Mesodermal cell (in vitro differentiated cells): Measurements from ENCODE around the gene CARMIL3.
A peak's percentile ranks its signal among the peaks of the same experiment; 100 is the strongest.

Experiments used
- H3K27ac ChIP-seq: 2 replicates; pipeline ENCODE4 v1.7.0; 2013; ENCODE audit warnings: mild to moderate bottlenecking, low read depth, low read length, moderate library complexity; ENCODE audit not compliant: severe bottlenecking
- H3K36me3 ChIP-seq: 2 replicates; pipeline ENCODE4 v1.7.1; 2013; ENCODE audit warnings: mild to moderate bottlenecking, low read length, moderate library complexity; ENCODE audit not compliant: control insufficient read depth, insufficient read depth
- H3K4me1 ChIP-seq: one replicate; pipeline ENCODE4 v1.7.1; 2013; ENCODE audit warnings: mild to moderate bottlenecking, low read length; ENCODE audit not compliant: insufficient read depth, control insufficient read depth, poor library complexity, severe bottlenecking
- H3K4me3 ChIP-seq: 2 replicates; pipeline ENCODE4 v1.7.0; 2013; ENCODE audit warnings: low read length, control low read depth, mild to moderate bottlenecking; ENCODE audit not compliant: insufficient read depth, poor library complexity, severe bottlenecking; ENCODE audit errors: extremely low read depth
- H3K9me3 ChIP-seq: 2 replicates; pipeline ENCODE4 v1.7.1; 2013; ENCODE audit warnings: mild to moderate bottlenecking, low read length, moderate library complexity; ENCODE audit not compliant: control insufficient read depth
- WGBS, 2 experiments: methylation state at CpG; one replicate each; pipeline ENCODE4 v1.1.5; 2013; ENCODE audit warnings: missing lambda C conversion rate in 2 of 2; ENCODE audit not compliant: insufficient coverage in 2 of 2; 5-methylcytosine and 5-hydroxymethylcytosine counted together

The CARMIL3 gene

DNA sequence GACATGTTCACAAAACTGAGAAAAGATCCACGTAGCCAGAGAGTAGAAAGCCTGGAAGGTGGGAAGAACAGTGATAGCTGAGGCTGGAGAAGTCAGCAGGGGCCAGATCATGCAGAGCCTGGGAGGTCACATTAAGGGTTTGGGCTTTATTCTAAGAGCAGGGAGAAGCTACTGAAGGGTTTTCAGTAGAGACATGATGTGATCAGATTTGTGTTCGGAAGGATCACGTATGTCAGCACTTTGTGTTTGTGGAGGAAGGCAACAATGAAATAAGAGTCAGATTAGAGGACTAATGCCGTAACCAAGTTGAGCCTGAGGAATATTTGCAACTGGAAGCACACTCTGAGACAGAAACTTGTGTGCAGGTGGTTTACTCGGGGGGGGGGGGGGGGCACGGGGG lies 38.1 kb downstream of the CARMIL3 start:
- no peaks in the 10 kb centered on the region for H3K9me3 ChIP-seq
- no peaks in the 10 kb centered on the region for H3K4me1 ChIP-seq
- WGBS, 2 experiments, result 95 to 97% methylated on average over 3 to 5 of the region's 6 CpGs
- no peak overlapping the region for H3K4me3 ChIP-seq
- H3K36me3 ChIP-seq, result no peaks in the 10 kb centered on the region
- no peak overlapping the region for H3K27ac ChIP-seq

DNA sequence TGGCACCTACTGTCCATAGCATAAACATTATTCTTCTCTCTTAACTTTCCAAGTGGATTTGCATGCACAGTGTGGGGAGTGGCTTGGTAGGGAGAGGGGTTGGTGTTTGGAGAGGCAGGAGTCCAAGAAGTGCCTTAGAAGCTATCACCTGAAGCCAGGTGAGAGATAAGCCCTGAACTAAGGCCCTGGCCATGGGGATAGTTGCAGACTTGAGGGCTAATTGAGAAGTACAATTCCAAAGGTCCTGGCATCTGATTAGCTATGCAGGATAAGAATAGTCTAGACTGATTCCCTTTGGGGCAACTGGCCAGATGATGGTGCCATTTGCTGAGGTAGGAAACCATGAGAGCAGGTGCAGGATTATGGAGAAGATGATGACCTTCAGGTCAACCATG lies 40.3 kb downstream of the CARMIL3 start:
- Histone ChIP-seq H3K9me3 (no peaks in the 10 kb centered on the region), H3K4me3 (no peak overlapping the region), H3K36me3 (peaks cover 6% of the 10 kb centered on the region), H3K4me1 (no peaks in the 10 kb centered on the region), H3K27ac (no peak overlapping the region)

DNA sequence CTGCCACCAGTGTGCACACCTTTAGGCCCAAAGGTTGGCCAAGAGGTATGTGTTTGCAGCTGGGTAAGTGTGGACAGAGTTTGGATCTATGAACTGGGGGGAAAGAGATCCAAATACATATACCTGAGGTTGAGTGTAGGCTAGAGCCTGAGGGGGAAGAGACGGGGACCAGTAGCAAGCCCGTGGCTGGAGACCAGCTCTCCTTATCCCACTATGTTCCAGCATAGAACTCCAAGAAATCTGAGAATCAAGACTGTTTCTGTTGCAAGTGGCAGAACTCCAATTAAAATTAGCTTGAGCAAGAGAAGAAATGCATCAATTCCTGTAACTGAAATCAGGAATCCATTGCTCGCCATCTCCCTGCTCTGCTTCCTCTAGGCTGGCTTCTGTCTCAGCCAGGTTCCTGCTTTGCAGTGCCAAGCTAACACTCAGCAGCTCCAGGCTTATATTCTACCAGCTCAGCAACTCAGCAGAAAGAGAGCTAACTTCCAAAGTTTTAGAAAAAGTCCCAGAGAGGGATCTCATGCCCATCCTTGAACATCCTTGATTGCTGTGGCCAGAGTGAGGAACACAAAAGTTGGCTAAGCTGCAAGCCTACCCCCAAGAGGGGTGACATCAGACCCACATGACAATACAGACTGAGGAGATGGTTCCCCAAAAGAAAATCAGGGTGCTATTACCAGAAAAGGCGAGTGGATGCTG lies 40.8 kb downstream of the CARMIL3 start:
- Histone ChIP-seq H3K9me3 (no peaks in the 10 kb centered on the region), H3K4me3 (no peak overlapping the region), H3K36me3 (peaks cover 6% of the 10 kb centered on the region), H3K4me1 (no peaks in the 10 kb centered on the region), H3K27ac (no peak overlapping the region)
- WGBS, 2 experiments, result 90 to 100% methylated on average over 3 to 4 of the region's 4 CpGs

DNA sequence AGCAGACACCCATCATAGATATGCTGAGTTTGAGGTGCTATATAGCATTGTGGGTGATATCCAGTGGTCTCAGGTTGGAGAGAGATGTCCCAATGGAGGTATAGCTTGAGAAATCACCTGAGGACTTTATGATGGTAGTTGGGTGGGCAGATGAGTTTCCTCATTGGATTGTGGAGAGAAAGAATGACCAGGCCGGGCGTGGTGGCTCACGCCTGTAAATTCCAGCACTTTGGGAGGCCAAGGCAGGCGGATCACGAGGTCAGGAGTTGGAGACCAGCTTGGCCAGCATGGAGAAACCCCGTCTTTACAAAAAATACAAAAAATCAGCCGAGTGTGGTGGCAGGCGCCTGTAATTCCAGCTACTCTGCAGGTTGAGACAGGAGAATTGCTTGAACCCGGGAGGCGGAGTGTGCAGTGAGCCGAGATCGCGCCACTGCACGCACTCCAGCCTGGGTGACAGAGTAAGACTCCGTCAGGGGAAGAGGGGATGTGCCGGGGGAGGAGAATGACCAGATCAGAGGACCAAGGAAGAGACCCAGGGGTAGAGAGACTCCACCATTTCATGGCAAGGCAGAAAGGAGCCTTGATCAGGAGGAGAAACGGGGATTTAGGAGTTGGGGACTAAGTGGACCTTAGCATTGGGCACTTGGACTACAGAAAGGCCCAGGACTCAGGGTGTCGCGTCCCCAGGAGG lies 41.5 kb downstream of the CARMIL3 start:
- Histone ChIP-seq H3K4me3 (peak overlapping the region; percentile 72), H3K4me1 (no peaks in the 10 kb centered on the region), H3K36me3 (peaks cover 13% of the 10 kb centered on the region), H3K27ac (peak overlapping the region; percentile 78), H3K9me3 (no peaks in the 10 kb centered on the region)
- 84 to 88% methylated on average over 18 to 19 of the region's 19 CpGs for WGBS, 2 experiments

DNA sequence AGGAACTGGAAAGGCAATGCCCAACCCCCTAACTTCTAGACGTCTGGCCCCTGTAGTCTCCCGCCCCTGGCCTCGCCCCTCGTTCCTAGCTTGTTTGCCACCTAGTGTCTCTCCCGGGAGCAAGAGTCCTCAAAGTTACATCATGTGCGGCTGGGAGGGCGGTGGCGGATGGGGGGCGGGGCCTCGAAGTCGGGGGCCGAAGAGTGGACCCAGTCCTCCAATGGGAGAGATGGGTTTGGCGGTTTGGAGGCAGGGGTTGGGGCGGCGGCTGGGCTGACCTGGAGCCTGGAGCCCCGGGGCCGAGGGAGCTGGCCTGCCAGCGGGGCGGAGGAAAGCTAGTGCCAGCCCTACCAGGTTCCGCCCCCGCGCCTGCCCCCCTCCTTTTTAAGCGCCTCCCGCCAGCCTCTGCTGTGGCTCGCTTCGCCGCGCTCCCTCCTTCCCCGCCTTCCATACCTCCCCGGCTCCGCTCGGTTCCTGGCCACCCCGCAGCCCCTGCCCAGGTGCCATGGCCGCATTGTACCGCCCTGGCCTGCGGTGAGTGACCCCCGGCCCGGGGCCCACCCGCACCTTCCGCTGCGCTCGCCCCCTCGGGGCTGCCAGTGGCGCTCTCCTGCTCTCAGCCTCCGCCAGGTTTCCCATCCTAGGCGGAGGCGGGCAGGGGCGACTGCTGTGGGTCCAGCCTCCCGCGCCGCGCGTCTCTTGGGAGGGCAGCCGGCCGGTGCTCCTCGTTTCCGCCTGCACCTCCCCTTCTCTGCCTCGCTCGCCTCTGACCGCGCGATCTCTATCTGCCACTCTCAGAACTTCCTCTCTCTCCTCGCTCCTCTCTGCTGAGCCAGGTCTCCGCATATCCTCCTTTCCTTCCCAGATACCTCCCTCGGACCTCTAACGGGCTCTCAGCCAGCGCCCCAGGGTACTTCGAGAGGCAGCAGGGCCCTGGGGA lies 42.4 kb downstream of the CARMIL3 start, which contains the start of gene PCK2:
TSS of gene PCK2 (plus strand) at position 411 of the 940 bp plus-strand sequence. CDS start at position 506, 95 bp downstream.
- WGBS, 2 experiments, result 1% methylated on average over 59 to 61 of the region's 68 CpGs
- peaks cover 22% of the 10 kb centered on the region for H3K36me3 ChIP-seq
- peak within 1 kb of the TSS; percentile 72 for H3K4me3 ChIP-seq
- no peaks in the 10 kb centered on the region for H3K9me3 ChIP-seq
- H3K27ac ChIP-seq, result peak within 1 kb of the TSS; percentile 88
- no peaks in the 10 kb centered on the region for H3K4me1 ChIP-seq

DNA sequence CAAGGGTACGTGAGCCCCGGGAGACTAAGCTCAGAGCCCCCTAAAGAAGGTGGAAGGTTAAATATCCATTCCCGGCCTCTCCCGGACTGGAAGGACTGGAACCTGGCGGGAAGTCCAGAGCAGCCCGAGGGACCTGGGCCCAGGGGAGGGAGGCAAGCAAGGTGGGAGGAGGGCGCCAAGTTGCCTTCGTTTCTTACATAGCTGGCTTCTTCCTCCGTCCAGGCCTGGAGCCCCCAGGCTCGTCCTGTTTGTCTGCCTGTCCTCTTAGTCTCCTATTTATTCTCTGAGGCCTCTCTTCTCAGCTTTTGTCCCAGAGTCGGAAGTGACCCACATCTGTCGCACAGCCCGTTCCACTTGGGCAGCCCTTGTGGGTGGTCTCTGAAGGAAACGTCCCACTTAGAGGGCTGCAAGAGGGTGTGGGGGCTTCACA lies 43.0 kb downstream of the CARMIL3 start:
- 15 to 19% methylated on average over 13 of the region's 14 CpGs for WGBS, 2 experiments
- H3K27ac ChIP-seq, result peak overlapping the region; percentile 88
- H3K36me3 ChIP-seq, result peaks cover 28% of the 10 kb centered on the region
- no peaks in the 10 kb centered on the region for H3K4me1 ChIP-seq
- H3K4me3 ChIP-seq, result peak overlapping the region; percentile 72
- H3K9me3 ChIP-seq, result no peaks in the 10 kb centered on the region

DNA sequence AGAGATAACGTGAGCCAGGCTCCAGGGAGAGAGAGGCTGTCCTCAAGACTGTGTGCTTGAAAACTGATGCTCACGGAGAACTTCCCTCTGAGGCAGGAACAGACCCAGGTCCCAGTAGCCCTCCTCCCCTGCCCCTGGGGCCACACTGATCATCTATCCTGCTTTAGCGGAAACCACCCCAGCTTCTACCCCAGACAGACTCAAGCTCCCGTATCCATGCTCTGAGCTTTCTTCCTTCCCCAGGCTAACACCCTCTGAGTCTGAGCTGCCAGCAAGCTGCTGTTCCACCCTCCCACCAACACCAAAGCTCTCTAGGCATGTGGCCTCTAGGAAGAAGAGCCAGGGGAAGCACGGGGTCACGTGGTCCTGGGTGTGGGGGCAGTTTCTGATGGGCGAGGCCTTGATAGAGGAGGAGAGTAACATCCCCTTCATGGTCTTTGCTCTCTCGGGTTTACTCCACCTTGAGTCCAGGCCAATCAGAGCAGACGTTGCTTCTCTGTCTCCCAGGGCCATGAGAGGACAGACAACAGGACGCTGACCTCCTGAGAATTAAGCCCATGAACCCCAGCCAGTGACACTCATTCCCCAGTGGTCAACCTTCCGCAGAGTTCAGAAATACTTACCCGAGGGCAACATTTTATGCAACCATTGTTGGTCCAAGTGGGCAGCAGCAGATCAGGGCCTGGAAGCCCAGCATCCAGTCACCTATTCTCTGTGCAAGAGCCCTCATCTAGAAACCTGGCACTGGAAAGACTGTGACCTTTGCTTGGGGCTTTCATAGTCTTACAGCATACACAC lies 43.7 kb downstream of the CARMIL3 start:
- Histone ChIP-seq H3K4me3 (peak overlapping the region; percentile 72), H3K9me3 (no peaks in the 10 kb centered on the region), H3K27ac (peak overlapping the region; percentile 88), H3K4me1 (no peaks in the 10 kb centered on the region), H3K36me3 (peaks cover 35% of the 10 kb centered on the region)
- 51 to 61% methylated on average over 8 to 12 of the region's 12 CpGs for WGBS, 2 experiments

DNA sequence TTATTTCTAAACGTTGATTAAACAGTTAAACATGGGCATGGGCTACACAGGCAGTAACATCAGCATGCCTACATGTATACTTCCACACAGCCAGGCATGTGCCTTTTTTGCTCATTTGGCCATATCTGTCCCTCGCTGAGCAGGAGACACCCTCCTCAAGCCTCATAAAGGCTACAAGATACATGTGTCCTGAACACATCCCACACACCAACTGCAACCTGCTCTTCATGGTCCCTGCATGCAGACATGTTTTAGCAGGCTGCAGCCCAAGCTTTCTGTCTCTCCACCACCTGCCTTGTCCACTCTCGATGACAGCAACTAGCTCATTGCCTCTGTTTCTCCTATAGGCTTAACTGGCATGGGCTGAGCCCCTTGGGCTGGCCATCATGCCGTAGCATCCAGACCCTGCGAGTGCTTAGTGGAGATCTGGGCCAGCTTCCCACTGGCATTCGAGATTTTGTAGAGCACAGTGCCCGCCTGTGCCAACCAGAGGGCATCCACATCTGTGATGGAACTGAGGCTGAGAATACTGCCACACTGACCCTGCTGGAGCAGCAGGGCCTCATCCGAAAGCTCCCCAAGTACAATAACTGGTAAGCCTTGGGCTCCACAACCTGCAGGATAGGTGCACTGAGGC lies 44.9 kb downstream of the CARMIL3 start:
- Histone ChIP-seq H3K9me3 (no peaks in the 10 kb centered on the region), H3K27ac (no peak overlapping the region), H3K4me3 (no peak overlapping the region), H3K4me1 (no peaks in the 10 kb centered on the region), H3K36me3 (peaks cover 46% of the 10 kb centered on the region)
- WGBS, 2 experiments, result 93 to 95% methylated on average over 6 to 8 of the region's 8 CpGs

DNA sequence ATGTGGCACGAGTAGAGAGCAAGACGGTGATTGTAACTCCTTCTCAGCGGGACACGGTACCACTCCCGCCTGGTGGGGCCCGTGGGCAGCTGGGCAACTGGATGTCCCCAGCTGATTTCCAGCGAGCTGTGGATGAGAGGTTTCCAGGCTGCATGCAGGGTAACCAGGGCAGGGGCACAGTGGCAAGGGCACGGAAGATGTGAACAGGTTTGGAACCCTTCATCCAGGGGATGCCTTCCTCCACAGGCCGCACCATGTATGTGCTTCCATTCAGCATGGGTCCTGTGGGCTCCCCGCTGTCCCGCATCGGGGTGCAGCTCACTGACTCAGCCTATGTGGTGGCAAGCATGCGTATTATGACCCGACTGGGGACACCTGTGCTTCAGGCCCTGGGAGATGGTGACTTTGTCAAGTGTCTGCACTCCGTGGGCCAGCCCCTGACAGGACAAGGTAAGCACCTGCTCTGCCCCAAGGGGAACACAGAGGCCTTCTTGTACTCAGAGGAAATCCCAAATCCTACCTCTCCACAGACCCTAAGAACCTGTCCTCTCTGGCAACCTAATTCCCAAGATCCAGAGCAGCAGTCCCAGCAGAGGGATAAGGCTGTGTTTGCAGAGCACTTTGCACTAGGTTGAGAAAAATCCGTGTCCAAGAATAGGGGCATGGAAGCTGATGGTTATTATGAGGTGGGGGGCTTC lies 46.6 kb downstream of the CARMIL3 start:
- Histone ChIP-seq H3K27ac (no peak overlapping the region), H3K36me3 (peaks cover 61% of the 10 kb centered on the region), H3K4me3 (no peak overlapping the region), H3K4me1 (no peaks in the 10 kb centered on the region), H3K9me3 (no peaks in the 10 kb centered on the region)
- WGBS, 2 experiments, result 90 to 93% methylated on average over 14 to 16 of the region's 16 CpGs
